HG03571 (cell line): ENCODE measurements around the gene SLC15A5.

ENCODE experiments used
- ATAC-seq: cut with Tn5 transposase; IDR thresholded peaks from one replicate; pipeline ENCODE4 v1.9.1; 2021; ENCODE audit not compliant: unreplicated experiment

The SLC15A5 gene

GRCh38 chr12:16261944-16262475, 15.5 kb downstream of the SLC15A5 start:
- no peak for ATAC-seq

- no peak for ATAC-seq
Measured at GRCh38 chr12:16260206-16260605, 17.3 kb downstream of the SLC15A5 start.

- no peak for ATAC-seq
Measured at GRCh38 chr12:16258963-16259362, 18.5 kb downstream of the SLC15A5 start.

- ATAC-seq: no peak
Measured at GRCh38 chr12:16246264-16246663, 31.2 kb downstream of the SLC15A5 start.

GRCh38 chr12:16245209-16245608, 32.3 kb downstream of the SLC15A5 start:
- ATAC-seq: no peak

- no peak for ATAC-seq
Measured at GRCh38 chr12:16243487-16244412, 33.7 kb downstream of the SLC15A5 start.

GRCh38 chr12:16241346-16241745, 36.1 kb downstream of the SLC15A5 start:
- ATAC-seq: no peak

- ATAC-seq: no peak
Measured at GRCh38 chr12:16238661-16239060, 38.8 kb downstream of the SLC15A5 start.

- no peak for ATAC-seq
Measured at GRCh38 chr12:16229676-16230075, 47.8 kb downstream of the SLC15A5 start.

- ATAC-seq: no peak
Measured at GRCh38 chr12:16228067-16228466, 49.4 kb downstream of the SLC15A5 start.

GRCh38 chr12:16225692-16226091, 51.8 kb downstream of the SLC15A5 start:
- no peak for ATAC-seq

- no peak for ATAC-seq
Measured at GRCh38 chr12:16224196-16224595, 53.3 kb downstream of the SLC15A5 start.

- ATAC-seq: no peak
Measured at GRCh38 chr12:16221776-16222175, 55.7 kb downstream of the SLC15A5 start.

- ATAC-seq: no peak
Measured at GRCh38 chr12:16220120-16220519, 57.4 kb downstream of the SLC15A5 start.

GRCh38 chr12:16218934-16219751, 58.3 kb downstream of the SLC15A5 start:
- ATAC-seq: no peak

GRCh38 chr12:16218234-16218633, 59.3 kb downstream of the SLC15A5 start:
- ATAC-seq: no peak

GRCh38 chr12:16211731-16212130, 65.8 kb downstream of the SLC15A5 start:
- ATAC-seq: no peak

GRCh38 chr12:16198884-16199283, 78.6 kb downstream of the SLC15A5 start:
- peak; percentile 79 for ATAC-seq

- no peak for ATAC-seq
Measured at GRCh38 chr12:16197600-16197999, 79.9 kb downstream of the SLC15A5 start.

GRCh38 chr12:16189849-16190248, 87.6 kb downstream of the SLC15A5 start:
- ATAC-seq: no peak

GRCh38 chr12:16187660-16188059, 89.8 kb downstream of the SLC15A5 start:
- no peak for ATAC-seq

GRCh38 chr12:16184681-16185080, 92.8 kb downstream of the SLC15A5 start:
- ATAC-seq: no peak
